Measurements from ENCODE around the gene AMPH.

- TF ChIP-seq CTCF (IDR thresholded peaks at IDR 0.05) (no peak), ZNF532 (CRISPR knock-in tag; IDR thresholded peaks at IDR 0.05; ENCODE audit: borderline replicate concordance) (no peak), ZNF416 (CRISPR knock-in tag; IDR thresholded peaks at IDR 0.05) (no peak), RORB (CRISPR knock-in tag; IDR thresholded peaks at IDR 0.05) (no peak), SP1 (CRISPR knock-in tag; conservative IDR thresholded peaks at IDR 0.05) (no peak)
These were observed 154.4 kb downstream of the AMPH start for GRCh38 chr7:38476764-38477163.
